Upper lobe of left lung (tissue), 6 donors: ENCODE measurements around the gene ZBTB40. TPM values are rescaled to one million over a fixed set of nuclear protein-coding genes. Genes with fewer than 3 reads are reported as not detected.

Experiments used
- ATAC-seq, 2 donors: fragments of 200-7000 bp; cut with Tn5 transposase; one replicate each; pipeline ENCODE4 v1.9.1; 2022; ENCODE audit warnings: mild to moderate bottlenecking in 2 of 2, moderate library complexity in 2 of 2; ENCODE audit not compliant: low FRiP score in 2 of 2
- DNase-seq, 2 donors: peaks; one replicate each; pipeline ENCODE4 v3.0.0-alpha.2; 2019 to 2020
- H3K27ac ChIP-seq, 4 donors: fragments of 200-600 bp; sonication (generic); one replicate each; pipeline ENCODE4 v1.5.1; 2016 to 2019
- H3K27me3 ChIP-seq, 4 donors: fragments of 200-600 bp; sonication (generic); one replicate each; pipeline ENCODE4 v1.5.1; 2017 to 2019
- H3K36me3 ChIP-seq, 4 donors: fragments of 200-600 bp; sonication (generic); one replicate each; pipeline ENCODE4 v1.5.1; 2016 to 2019
- H3K4me1 ChIP-seq, 4 donors: fragments of 200-600 bp; sonication (generic); one replicate each; pipeline ENCODE4 v1.5.1; 2018 to 2019
- H3K4me3 ChIP-seq, 4 donors: fragments of 200-600 bp; sonication (generic); one replicate each; pipeline ENCODE4 v1.5.1; 2017 to 2019; ENCODE audit warnings: mild to moderate bottlenecking in 2 of 4, moderate library complexity in 1 of 4
- H3K9me3 ChIP-seq, 4 donors: fragments of 200-600 bp; sonication (generic); one replicate each; pipeline ENCODE4 v1.5.1; 2018 to 2019
- EP300 ChIP-seq, 4 donors: sonication (generic); formaldehyde crosslinking; IDR thresholded peaks; one replicate each; pipeline ENCODE4 v1.5.1; 2017; ENCODE audit warnings: antibody characterized with exemption in 4 of 4, control low read depth in 2 of 4
- POLR2A ChIP-seq, 4 donors: fragments of 450-650 bp; IDR thresholded peaks; one replicate each; pipeline ENCODE4 v1.5.1; 2016 to 2017; ENCODE audit warnings: antibody characterized with exemption in 4 of 4, mild to moderate bottlenecking in 2 of 4
- POLR2AphosphoS5 ChIP-seq, 2 donors: sonication (generic); formaldehyde crosslinking; IDR thresholded peaks; one replicate each; pipeline ENCODE4 v1.5.1; 2017; ENCODE audit warnings: antibody characterized with exemption in 2 of 2
- WGBS, 2 donors: methylation state at CpG; one replicate each; pipeline ENCODE4 v1.1.5; 2017 to 2018; 5-methylcytosine and 5-hydroxymethylcytosine counted together
- total RNA-seq, 6 donors: library from RNA; depleted of rRNA in 4 of 6; stranded (reverse); fragments of >200 nt in 4 of 6; gene quantifications; one replicate each; pipeline versions ENCODE4 v1.1.0 to v1.2.1, GENCODE V29; 2016 to 2021
- TF ChIP-seq, protein P1 (sequence below), 6 experiments: fragments of 450-650 bp in 4 of 6; fragments of 200-600 bp in 2 of 6; sonication (generic) in 2 of 6; IDR thresholded peaks; one replicate each; pipeline ENCODE4 v1.5.1; 2016 to 2019; ENCODE audit warnings: antibody characterized with exemption in 6 of 6
- donor health status: DM: no; HTN: no; CAD: no; lungs with moderate emphysema.
- donor health status: DM: no; HTN: yes; CAD: no; lungs with severe emphysema.

The ZBTB40 gene
- total RNA-seq, 6 donors from 2014 or later: 18.1 to 62.9 (median 24.1) TPM

DNA sequence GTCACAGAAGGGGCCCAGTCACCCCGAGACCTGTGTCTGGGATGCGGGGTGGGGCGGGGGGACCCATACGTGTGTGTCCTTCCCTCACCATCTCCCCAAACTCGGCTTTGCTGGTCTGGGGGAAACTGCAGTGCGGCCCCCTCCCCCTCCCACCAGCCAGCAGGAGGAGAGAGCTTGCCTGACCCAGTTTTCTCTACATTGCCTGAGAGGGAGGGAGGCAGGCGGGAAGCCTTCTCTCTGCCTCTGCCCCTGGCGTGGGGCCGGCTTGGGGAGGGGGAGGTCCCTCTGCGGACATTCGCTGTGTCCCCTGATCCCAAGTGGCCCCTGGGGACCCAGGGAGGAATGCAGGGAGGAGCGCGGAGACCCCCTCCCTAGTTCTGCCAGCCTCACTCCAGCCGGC lies 115.5 kb downstream of the ZBTB40 start:
- ATAC-seq (no peak), DNase-seq (peak in 1 of 2 donors; percentile 44)
- Histone ChIP-seq H3K36me3 (no peaks in the 10 kb centered on the region), H3K27me3 (peaks cover 0 to 12% (median 4%) of the 10 kb centered on the region in 4 donors), H3K27ac (no peak overlapping the region), H3K4me1 (peaks cover 0 to 5% (median 1%) of the 10 kb centered on the region in 4 donors), H3K4me3 (no peak overlapping the region), H3K9me3 (no peaks in the 10 kb centered on the region)
- TF ChIP-seq, protein P1, sequence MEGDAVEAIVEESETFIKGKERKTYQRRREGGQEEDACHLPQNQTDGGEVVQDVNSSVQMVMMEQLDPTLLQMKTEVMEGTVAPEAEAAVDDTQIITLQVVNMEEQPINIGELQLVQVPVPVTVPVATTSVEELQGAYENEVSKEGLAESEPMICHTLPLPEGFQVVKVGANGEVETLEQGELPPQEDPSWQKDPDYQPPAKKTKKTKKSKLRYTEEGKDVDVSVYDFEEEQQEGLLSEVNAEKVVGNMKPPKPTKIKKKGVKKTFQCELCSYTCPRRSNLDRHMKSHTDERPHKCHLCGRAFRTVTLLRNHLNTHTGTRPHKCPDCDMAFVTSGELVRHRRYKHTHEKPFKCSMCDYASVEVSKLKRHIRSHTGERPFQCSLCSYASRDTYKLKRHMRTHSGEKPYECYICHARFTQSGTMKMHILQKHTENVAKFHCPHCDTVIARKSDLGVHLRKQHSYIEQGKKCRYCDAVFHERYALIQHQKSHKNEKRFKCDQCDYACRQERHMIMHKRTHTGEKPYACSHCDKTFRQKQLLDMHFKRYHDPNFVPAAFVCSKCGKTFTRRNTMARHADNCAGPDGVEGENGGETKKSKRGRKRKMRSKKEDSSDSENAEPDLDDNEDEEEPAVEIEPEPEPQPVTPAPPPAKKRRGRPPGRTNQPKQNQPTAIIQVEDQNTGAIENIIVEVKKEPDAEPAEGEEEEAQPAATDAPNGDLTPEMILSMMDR (IDR thresholded peaks at IDR 0.05): no peak
- TF ChIP-seq EP300 (IDR thresholded peaks at IDR 0.05) (no peak), POLR2AphosphoS5 (IDR thresholded peaks at IDR 0.05) (no peak), POLR2A (IDR thresholded peaks at IDR 0.05) (no peak)
- 58% methylated on average over 13 of the region's 14 CpGs; no CpG with 5 or more reads in 1 of the 2 donors for WGBS, 2 donors

DNA sequence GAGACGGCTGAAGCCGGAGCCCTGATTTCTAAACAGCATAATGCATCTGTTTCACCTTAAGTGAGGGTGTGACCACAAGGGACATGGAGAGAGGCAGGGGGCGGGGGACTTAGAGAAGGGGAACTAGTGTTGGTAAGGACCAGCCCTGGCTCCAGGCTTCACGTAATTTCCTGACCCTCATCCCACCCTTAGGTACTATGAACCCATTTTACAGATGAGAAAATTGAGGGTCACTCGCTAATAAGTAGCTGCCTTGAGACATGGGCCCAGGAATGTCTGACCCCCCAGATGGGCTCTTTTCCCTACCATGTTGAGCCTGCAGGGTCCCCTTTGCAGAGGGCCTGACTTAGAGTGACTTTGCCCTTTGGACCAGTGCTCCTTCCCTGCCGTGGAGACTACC lies 116.3 kb downstream of the ZBTB40 start:
- H3K27me3 ChIP-seq: peaks cover 0 to 4% (median 1%) of the 10 kb centered on the region in 4 donors

DNA sequence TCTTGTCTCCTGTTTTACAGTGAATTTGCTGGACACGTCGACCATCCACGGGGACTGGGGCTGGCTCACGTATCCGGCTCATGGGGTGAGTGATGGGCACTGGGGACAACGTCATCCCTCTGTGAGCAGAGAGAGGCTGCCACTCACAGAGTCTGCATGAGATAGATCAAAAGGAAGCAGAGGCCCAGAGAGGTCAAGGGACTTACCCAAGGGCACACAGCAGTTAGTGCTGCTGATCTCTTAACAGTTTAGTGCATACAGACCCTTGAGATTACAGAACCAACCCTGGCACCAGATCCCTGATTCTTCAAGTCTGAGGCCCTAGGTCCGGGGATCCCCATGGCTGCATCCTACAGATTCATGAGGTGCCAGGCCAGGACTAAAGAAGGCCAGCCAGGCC lies 117.6 kb downstream of the ZBTB40 start:
- ATAC-seq (no peak), DNase-seq (no peak)
- no peaks in the 10 kb centered on the region for H3K27me3 ChIP-seq

More for the DNA sequence above, 116.3 kb downstream of the ZBTB40 start:
- 78% methylated on average over 6 of the region's 6 CpGs for WGBS, 2 donors
- Histone ChIP-seq H3K36me3 (no peaks in the 10 kb centered on the region), H3K4me3 (no peak overlapping the region), H3K4me1 (peaks cover 0 to 3% (median under 1%) of the 10 kb centered on the region in 4 donors), H3K9me3 (no peaks in the 10 kb centered on the region), H3K27ac (no peak overlapping the region)
- ATAC-seq (no peak), DNase-seq (no peak)
- TF ChIP-seq, protein P1 (IDR thresholded peaks at IDR 0.05): no peak
- TF ChIP-seq POLR2A (IDR thresholded peaks at IDR 0.05): no peak
- no peak for TF ChIP-seq EP300 (IDR thresholded peaks at IDR 0.05)
- TF ChIP-seq POLR2AphosphoS5 (IDR thresholded peaks at IDR 0.05): no peak

DNA sequence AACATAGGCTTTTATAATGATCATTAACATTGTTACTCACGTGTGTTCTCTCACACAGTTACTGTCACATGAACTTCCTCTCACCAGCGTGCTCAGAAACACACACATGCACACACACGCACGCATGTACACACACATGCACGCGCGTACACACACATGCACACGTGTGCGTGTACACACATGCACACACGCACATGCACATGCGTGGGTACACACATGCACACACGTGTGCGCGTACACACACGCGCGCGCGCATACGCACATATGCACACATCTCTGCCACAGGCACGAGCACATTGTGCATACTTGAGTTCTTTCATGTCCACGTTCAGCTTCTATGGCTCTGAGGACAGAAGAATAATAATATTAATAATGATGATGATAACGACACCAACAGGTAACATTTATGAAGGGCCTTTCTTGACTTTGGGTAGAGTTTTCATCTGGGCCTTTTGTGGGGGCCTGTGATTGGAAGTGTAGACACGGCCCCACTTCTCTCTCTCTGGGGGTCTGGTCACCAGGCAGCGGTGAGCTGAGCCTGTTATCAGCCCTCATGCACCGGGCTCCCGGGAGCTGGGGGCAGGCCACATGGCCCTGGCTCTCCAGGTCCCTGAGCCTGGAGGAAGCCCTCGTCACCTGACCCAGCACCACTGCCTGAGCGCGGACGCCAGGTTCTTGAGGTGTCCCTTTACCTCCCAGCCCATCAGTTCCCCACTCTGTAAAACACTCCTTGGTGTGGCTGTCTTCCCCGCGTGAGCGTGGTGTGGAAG lies 118.7 kb downstream of the ZBTB40 start:
- 83 to 90% methylated on average over 29 to 34 of the region's 34 CpGs for WGBS, 2 donors
- H3K4me3 ChIP-seq: no peak overlapping the region
- ATAC-seq (no peak), DNase-seq (no peak)
- H3K27ac ChIP-seq: no peak overlapping the region
- TF ChIP-seq POLR2AphosphoS5 (IDR thresholded peaks at IDR 0.05) (no peak), EP300 (IDR thresholded peaks at IDR 0.05) (no peak), POLR2A (IDR thresholded peaks at IDR 0.05) (no peak)
- TF ChIP-seq, protein P1 (IDR thresholded peaks at IDR 0.05): no peak
- no peaks in the 10 kb centered on the region for H3K27me3 ChIP-seq
- no peaks in the 10 kb centered on the region for H3K36me3 ChIP-seq
- H3K9me3 ChIP-seq: no peaks in the 10 kb centered on the region
- H3K4me1 ChIP-seq: no peaks in the 10 kb centered on the region

More for the DNA sequence above, 117.6 kb downstream of the ZBTB40 start:
- 83 to 86% methylated on average over 7 of the region's 7 CpGs for WGBS, 2 donors
- no peak overlapping the region for H3K4me3 ChIP-seq
- no peaks in the 10 kb centered on the region for H3K4me1 ChIP-seq
- H3K27ac ChIP-seq: no peak overlapping the region
- no peaks in the 10 kb centered on the region for H3K36me3 ChIP-seq
- TF ChIP-seq, protein P1 (IDR thresholded peaks at IDR 0.05): no peak
- TF ChIP-seq POLR2AphosphoS5 (IDR thresholded peaks at IDR 0.05) (no peak), POLR2A (IDR thresholded peaks at IDR 0.05) (no peak), EP300 (IDR thresholded peaks at IDR 0.05) (no peak)
- no peaks in the 10 kb centered on the region for H3K9me3 ChIP-seq
